HUDEP-2 (cell line): ENCODE results near the gene ZMAT5.
A peak's percentile ranks its signal among the peaks of the same experiment; 100 is the strongest.

Experiments
- DNase-seq, 76 experiments: peaks; one replicate each; lab custom pipeline; 2025; ENCODE audit not compliant: unreplicated experiment in 76 of 76; lab: John Stamatoyannopoulos, UW

The ZMAT5 gene

DNA sequence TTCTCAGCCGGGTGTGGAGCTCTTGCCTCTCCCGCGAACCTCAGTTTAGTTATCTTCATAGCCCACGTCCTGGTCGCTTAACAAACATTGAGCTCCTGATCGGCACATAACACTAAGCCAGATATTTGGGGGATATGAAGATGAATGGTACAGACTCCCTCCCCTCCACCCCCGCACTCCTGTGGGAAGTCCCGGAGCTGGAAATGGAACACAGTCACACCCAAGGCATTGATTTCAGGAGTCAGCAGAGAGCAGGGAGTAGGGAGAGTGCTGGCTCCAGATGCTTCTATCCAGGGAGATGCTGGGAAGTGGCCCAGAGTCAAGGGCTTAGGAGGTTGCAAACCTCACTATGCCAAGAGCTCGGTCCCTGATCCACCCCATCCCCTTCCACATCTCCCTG is 73.1 kb downstream of the ZMAT5 start:
- DNase-seq: no peak

DNA sequence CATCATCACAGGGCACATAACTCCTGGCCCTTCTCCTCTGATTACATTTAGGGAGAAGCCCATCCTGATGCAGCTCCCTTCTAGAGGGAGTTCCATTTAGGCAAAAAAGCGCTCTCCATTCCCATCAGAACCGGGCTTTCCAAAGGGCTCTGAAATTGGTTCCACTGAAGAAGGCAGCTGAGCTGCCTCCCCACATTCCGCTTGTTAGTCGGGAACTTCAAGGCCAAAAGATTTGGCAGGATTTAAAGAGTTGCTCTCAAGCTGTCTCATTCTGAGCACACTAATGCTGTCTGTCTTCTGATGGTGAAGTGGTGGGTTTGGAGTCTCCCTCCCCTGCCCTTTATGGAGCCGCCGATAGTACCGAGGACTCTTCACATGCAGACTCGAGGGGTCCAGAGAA is 73.6 kb downstream of the ZMAT5 start:
- no peak for DNase-seq

DNA sequence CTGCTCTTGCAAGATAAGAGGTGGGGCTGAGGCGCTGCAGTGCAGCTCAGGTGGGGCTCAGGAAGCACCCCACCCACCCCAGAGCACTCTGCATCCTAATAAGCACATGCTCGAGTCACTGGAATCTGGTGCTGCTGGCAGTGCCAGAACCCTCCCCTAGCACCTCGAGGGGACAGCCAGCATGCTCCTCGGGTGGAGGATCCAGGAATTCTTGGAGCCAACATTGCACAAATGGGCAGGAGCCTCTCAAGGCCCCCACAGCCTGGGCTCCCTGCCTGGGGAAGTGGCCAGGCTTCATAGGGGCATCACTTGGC is 74.5 kb downstream of the ZMAT5 start:
- DNase-seq: peak in 20 of 76 experiments; percentile 7 to 54 (median 23)

DNA sequence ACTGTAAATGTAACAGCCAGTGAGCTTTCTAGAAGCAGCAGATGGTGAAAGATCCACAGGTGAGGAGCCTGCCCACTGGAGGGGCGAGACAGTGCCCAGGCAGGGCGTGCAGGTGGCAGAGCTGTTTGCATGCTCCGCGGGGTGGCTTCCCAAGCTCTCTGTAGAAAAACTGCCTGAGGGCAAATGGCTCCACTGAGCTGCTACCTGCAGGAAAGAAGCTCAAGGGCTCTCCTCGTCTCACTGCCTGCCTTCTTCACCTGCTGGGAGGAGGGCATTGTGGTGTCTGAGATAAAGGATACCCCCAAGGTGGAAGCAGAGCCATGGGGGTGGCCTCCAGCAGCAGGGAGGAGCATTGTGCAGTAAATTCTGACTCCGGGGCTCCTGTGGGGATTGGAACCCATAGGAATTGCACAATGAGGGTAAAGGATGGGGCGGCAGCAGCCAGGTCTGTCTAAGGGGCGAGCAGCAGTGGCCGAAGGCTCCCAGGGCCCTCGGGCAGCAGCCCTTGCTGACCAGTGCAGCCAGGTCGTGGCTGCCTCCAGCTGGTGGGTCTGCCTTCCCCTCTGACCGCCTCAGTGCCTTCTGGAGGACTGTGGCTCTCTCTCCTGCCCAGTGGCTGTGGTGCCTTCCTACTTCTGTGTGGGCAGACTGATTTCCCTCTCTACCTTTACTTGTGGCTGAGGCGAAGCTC is 75.0 kb downstream of the ZMAT5 start:
- peak in 1 of 76 experiments; percentile 9 for DNase-seq

DNA sequence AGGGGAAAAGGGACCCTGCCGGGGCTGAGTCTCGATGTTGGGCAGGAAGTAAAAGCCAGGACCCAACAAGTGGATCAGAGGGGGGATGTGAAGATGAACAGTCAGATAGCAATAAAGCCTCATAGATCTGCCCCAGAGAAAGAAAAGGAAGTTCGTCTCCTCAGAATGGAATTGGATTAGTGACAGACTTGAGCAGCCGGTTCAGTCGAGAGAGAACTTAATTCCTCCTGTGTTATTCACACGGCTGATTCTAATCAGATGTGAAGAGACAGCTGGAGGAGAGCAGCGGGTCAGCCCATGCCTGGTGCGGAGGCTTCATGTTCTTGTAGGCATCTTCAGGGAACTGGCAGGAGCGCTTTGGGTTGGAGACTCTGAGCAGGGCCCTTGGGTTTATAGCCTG is 76.3 kb downstream of the ZMAT5 start:
- DNase-seq: no peak

DNA sequence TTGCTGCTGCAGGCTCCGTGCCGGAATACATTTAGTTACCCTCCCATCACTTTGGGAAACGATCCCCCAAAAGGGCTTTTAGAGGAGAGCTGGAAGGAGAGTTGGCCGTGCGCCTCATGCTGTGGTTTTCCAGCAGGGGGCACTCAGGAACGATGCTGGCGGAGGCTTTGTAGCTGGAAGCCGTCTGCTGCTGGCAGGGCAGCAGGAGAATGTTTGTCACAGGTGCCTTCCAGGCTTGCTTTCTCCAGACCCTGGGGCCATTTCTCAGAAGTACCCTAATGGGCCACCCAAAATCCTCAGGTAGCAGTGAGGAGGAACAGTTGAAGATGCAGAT is 77.0 kb downstream of the ZMAT5 start:
- peak in 57 of 76 experiments; percentile 3 to 68 (median 41) for DNase-seq

DNA sequence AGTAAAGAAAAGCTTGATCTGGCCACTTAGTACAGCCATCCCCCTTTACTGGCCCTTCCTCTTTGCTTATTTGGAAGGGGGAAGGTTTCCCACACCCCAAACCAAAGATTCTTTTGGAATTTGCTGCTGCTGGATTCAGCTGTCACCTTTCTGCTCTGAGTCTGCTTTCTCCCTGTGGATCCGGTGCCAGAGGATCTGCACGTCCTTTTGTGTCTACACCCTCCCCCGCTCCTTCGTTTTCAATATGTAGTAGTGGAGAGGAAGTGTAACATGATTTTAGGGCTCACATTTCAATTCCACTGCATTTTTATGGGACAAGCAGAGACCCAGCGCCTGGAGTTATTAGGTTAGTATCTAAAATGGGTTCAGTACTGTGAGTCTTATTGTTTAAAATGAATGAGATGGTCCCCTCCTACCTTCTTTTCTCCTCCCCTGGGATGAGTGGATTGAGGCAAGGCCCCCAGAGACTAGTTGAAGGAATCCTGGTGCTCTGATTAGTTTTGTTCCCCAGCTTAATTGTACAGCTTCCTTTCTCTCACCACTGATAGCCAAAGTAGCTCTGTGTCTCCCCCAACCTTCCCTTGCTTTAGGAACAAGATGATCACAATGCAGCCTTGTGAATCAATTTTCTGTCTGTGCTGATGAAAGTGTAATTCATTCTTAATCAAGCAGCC is 77.5 kb downstream of the ZMAT5 start:
- no peak for DNase-seq

DNA sequence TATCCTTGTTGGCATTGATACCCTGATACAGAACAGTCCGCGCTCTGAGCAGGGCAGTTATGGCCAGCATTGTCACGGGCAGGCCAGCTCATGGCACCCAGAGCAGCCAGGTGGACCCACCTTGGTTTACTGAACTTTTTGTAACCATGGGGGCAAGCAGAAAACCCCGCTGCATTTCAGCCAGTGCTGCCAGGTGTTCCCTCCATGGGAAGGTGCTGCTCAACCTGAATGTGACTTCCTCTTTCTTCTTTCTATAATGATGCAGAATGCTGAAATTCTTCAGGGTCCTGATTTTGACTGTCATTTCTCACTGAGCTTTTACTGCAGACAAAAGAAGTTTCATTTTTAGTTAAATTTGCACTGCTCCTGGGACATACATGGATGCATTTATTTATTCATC is 82.6 kb downstream of the ZMAT5 start:
- no peak for DNase-seq

DNA sequence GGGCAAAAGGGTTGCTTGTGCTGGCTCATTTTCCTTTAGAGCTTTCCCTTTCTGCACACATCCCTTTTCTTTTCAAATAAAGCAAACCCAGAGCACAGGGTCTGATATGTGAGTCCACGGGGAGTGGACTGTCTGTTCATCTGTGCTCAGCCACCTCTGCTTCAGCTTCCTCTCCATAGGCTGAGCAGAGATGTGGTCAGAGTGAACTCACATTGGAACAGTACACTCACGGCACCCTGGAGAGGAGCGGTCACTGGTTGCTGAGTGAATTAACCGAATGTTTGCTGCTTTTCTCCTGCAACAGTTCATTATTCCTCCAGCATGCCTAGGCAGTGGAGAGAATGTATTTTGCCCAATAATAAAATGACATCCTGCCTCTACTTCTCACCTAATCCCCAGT is 83.3 kb downstream of the ZMAT5 start:
- DNase-seq: no peak
